HCT116 (cell line): ENCODE data around the gene CTIF. TPM values are rescaled to one million over a fixed set of nuclear protein-coding genes. Genes with fewer than 3 reads are reported as not detected.

Experiments
- ATAC-seq: fragments of 200-7000 bp; cut with Tn5 transposase; 2 replicates; pipeline ENCODE4 v1.9.1; 2020; ENCODE audit warnings: mild to moderate bottlenecking, moderate library complexity
- BruUV-seq: library from RNA; stranded (reverse); fragments of 400-500 nt; replicated peaks from 2 replicates; lab custom pipeline; 2021; lab: Mats Ljungman, UMichigan
- CTCF ChIA-PET: fragments of 300-600 bp; sonication (Branson Sonifier 250); formaldehyde crosslinking; loops from one replicate; lab custom pipeline; 2021; ENCODE audit warnings: antibody characterized with exemption; lab: Charles Lee
- POLR2A ChIA-PET: fragments of 300-600, 350-600 bp; sonication (Branson Sonifier 250); formaldehyde crosslinking; loops from one replicate; lab custom pipeline; 2021; ENCODE audit warnings: antibody characterized with exemption; lab: Charles Lee
- RAD21 ChIA-PET, 2 experiments: fragments of 300-600 bp; sonication (Branson Sonifier 250); formaldehyde crosslinking; loops; one replicate each; lab custom pipeline; 2023; ENCODE audit warnings: low total read pairs in 2 of 2; ENCODE audit not compliant: uncharacterized antibody in 2 of 2, unreplicated experiment in 2 of 2, low non-redundant PET in 1 of 2; lab: Charles Lee
- DNase-seq: peaks from one replicate; pipeline ENCODE4 v3.0.0-alpha.2; 2010; ENCODE audit warnings: low read depth, low spot score
- H2AFZ ChIP-seq: fragments of 200-600 bp; shearing (Covaris generic), sonication (generic); 2 replicates; pipeline ENCODE4 v1.6.1; 2017; ENCODE audit warnings: low read depth, mixed run types, mixed read lengths, antibody characterized with exemption, low read length; ENCODE audit not compliant: poor library complexity, severe bottlenecking
- H3K27ac ChIP-seq: 2 replicates; pipeline ENCODE4 v1.5.1; 2012; ENCODE audit warnings: low read depth, low read length
- H3K27me3 ChIP-seq: fragments of 200-600 bp; sonication (generic); 2 replicates; pipeline ENCODE4 v1.6.1; 2016; ENCODE audit warnings: mixed run types, low read length, mixed read lengths; ENCODE audit not compliant: insufficient read depth
- H3K36me3 ChIP-seq, 2 experiments: fragments of 200-500 bp in 1 of 2; fragments of 200-600 bp in 1 of 2; sonication (Bioruptor generic) in 1 of 2; sonication (generic) in 1 of 2; 2 replicates each; pipeline versions ENCODE4 v1.5.1 to v1.6.1; 2014 to 2016; ENCODE audit warnings: low read length in 2 of 2, inconsistent platforms in 1 of 2, mixed read lengths in 1 of 2, mixed run types in 1 of 2; ENCODE audit not compliant: insufficient read depth in 2 of 2, control insufficient read depth in 1 of 2
- H3K4me1 ChIP-seq, 2 experiments: fragments of 200-600 bp in 1 of 2; sonication (generic) in 1 of 2; 2 replicates each; pipeline versions ENCODE4 v1.5.1 to v1.6.1; 2012 to 2017; ENCODE audit warnings: low read length in 2 of 2, inconsistent platforms in 1 of 2, mild to moderate bottlenecking in 1 of 2, mixed read lengths in 1 of 2, mixed run types in 1 of 2, moderate library complexity in 1 of 2; ENCODE audit not compliant: insufficient read depth in 2 of 2, control insufficient read depth in 1 of 2
- H3K4me2 ChIP-seq: fragments of 200-600 bp; sonication (generic); 2 replicates; pipeline ENCODE4 v1.6.1; 2017; ENCODE audit warnings: mixed run types, low read length, mixed read lengths
- H3K4me3 ChIP-seq, 2 experiments: fragments of 200-600 bp in 1 of 2; sonication (generic) in 1 of 2; replicated peaks in 1 of 2; 2 replicates each; pipeline ENCODE4 v1.5.1; 2011 to 2016; ENCODE audit warnings: low read length in 2 of 2, control low read depth in 1 of 2, low read depth in 1 of 2, mild to moderate bottlenecking in 1 of 2, mixed read lengths in 1 of 2, mixed run types in 1 of 2
- H3K79me2 ChIP-seq: fragments of 200-600 bp; sonication (generic); 2 replicates; pipeline ENCODE4 v1.6.1; 2017; ENCODE audit warnings: mild to moderate bottlenecking, mixed run types, low read length, moderate library complexity, mixed read lengths; ENCODE audit not compliant: insufficient read depth
- H3K9ac ChIP-seq: fragments of 200-600 bp; sonication (generic); 2 replicates; pipeline ENCODE4 v1.6.1; 2016; ENCODE audit warnings: low read length, mixed read lengths
- H3K9me2 ChIP-seq: fragments of 200-600 bp; sonication (generic), shearing (Covaris generic); 2 replicates; pipeline ENCODE4 v1.6.1; 2017; ENCODE audit warnings: mixed run types, mild to moderate bottlenecking, moderate library complexity; ENCODE audit not compliant: insufficient read depth
- H3K9me3 ChIP-seq, 2 experiments: fragments of 200-500 bp in 1 of 2; fragments of 200-600 bp in 1 of 2; sonication (Bioruptor generic) in 1 of 2; sonication (generic) in 1 of 2; 2 replicates each; pipeline ENCODE4 v1.6.1; 2014 to 2017; ENCODE audit warnings: low read length in 2 of 2, mixed read lengths in 2 of 2, inconsistent platforms in 1 of 2, low read depth in 1 of 2, mild to moderate bottlenecking in 1 of 2, mixed run types in 1 of 2, moderate library complexity in 1 of 2; ENCODE audit not compliant: control insufficient read depth in 1 of 2, insufficient read depth in 1 of 2
- H4K20me1 ChIP-seq: fragments of 200-600 bp; sonication (generic), shearing (Covaris generic); 2 replicates; pipeline ENCODE4 v1.6.1; 2017; ENCODE audit warnings: mixed run types, mild to moderate bottlenecking, moderate library complexity; ENCODE audit not compliant: insufficient read depth
- CTCF ChIP-seq, 3 experiments: fragments of 200-600 bp in 1 of 3; sonication (generic) in 1 of 3; IDR thresholded peaks in 2 of 3; conservative IDR thresholded peaks in 1 of 3; 2 replicates each; pipeline ENCODE4 v1.5.1; 2012 to 2017; ENCODE audit warnings: low read depth in 2 of 3, low read length in 2 of 3, antibody characterized with exemption in 1 of 3, borderline replicate concordance in 1 of 3, control low read depth in 1 of 3, mild to moderate bottlenecking in 1 of 3, mixed read lengths in 1 of 3, mixed run types in 1 of 3, moderate library complexity in 1 of 3; ENCODE audit not compliant: insufficient read depth in 1 of 3
- EZH2 ChIP-seq: fragments of 200-600 bp; sonication (generic); IDR thresholded peaks from 2 replicates; pipeline ENCODE4 v1.6.1; 2017; ENCODE audit warnings: antibody characterized with exemption, mixed run types
- FOSL1 ChIP-seq: IDR thresholded peaks from 2 replicates; pipeline ENCODE4 v1.6.1; 2012; ENCODE audit warnings: low read depth
- JUND ChIP-seq: IDR thresholded peaks from 2 replicates; pipeline ENCODE4 v1.6.1; 2012
- MAX ChIP-seq: IDR thresholded peaks from 2 replicates; pipeline ENCODE4 v1.6.1; 2012
- SIN3A ChIP-seq: IDR thresholded peaks from 2 replicates; pipeline ENCODE4 v1.6.1; 2012; ENCODE audit warnings: low read depth
- SP1 ChIP-seq: IDR thresholded peaks from 2 replicates; pipeline ENCODE4 v1.6.1; 2012; ENCODE audit warnings: low read depth
- SRF ChIP-seq: IDR thresholded peaks from 2 replicates; pipeline ENCODE4 v1.6.1; 2012; ENCODE audit warnings: low read depth
- TCF7L2 ChIP-seq: IDR thresholded peaks from 2 replicates; pipeline ENCODE4 v1.7.0; 2011; ENCODE audit warnings: borderline replicate concordance, inconsistent platforms; ENCODE audit not compliant: insufficient read depth, insufficient read length; ENCODE audit errors: extremely low read depth
- YY1 ChIP-seq: IDR thresholded peaks from 2 replicates; pipeline ENCODE4 v1.6.1; 2011; ENCODE audit warnings: low read length, low read depth, moderate library complexity, mild to moderate bottlenecking; ENCODE audit not compliant: insufficient replicate concordance; ENCODE audit errors: extremely low read depth
- ZFX ChIP-seq: fragments of 450-650 bp; IDR thresholded peaks from 2 replicates; pipeline ENCODE4 v1.6.1; 2017
- ZNF274 ChIP-seq: fragments of 200-500 bp; sonication (Bioruptor generic); IDR thresholded peaks from 2 replicates; pipeline ENCODE4 v1.6.1; 2014; ENCODE audit warnings: mild to moderate bottlenecking, low read depth, low read length, inconsistent platforms
- intact Hi-C: fragments of 100-400 bp; cut with micrococcal nuclease; formaldehyde crosslinking; loops from 2 replicates; pipeline ENCODE4 v1.10.0; 2022
- total RNA-seq: library from RNA; stranded (reverse); gene quantifications from one replicate; pipeline ENCODE4 v1.2.1, GENCODE V29; 2021; ENCODE audit not compliant: unreplicated experiment
- TF ChIP-seq, protein P1 (sequence below): IDR thresholded peaks from 2 replicates; pipeline ENCODE4 v1.6.1; 2011; ENCODE audit warnings: mild to moderate bottlenecking, low read length, moderate library complexity; ENCODE audit not compliant: insufficient replicate concordance; ENCODE audit errors: extremely low read depth

Gene CTIF
- total RNA-seq, 1 experiment from 2014 or later, result 19.7 TPM

DNA sequence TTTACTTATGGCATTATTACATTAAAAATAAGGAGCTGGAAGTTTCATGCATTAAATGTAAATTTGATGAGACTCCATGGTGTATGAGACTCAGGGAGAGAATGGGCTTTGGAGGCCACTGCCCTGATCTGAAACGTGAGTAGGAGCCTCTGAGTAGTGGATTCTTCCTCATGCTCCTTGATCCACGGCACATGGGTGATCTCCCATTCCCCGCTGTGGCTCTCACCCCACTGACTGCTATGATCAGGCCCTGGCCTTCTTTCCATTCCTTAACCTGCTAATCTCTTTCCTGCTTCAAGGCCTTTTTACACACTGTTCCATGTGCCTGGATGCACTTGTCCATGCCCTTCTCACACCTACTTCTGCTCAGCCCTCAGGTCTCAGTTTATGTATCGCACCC lies 343.5 kb downstream of the CTIF start:
- H3K9ac ChIP-seq, result no peak overlapping the region
- H3K4me1 ChIP-seq, result peaks cover 0 to 3% of the 10 kb centered on the region in 2 experiments; a peak in 1 of 4 replicates
- H3K79me2 ChIP-seq, result no peaks in the 10 kb centered on the region
- no peaks in the 10 kb centered on the region for H3K9me2 ChIP-seq
- BruUV-seq, result no TSS peak
- CTCF ChIA-PET, result no interaction called here
- no peak overlapping the region for H3K4me2 ChIP-seq
- DNase-seq, result no peak
- no peaks in the 10 kb centered on the region for H4K20me1 ChIP-seq
- RAD21 ChIA-PET, result no interaction called here
- no peak overlapping the region for H2AFZ ChIP-seq
- ATAC-seq, result no peak
- intact Hi-C loops, result no loop called here
- H3K27me3 ChIP-seq, result peaks cover 5% of the 10 kb centered on the region; the same call in 1 of the 2 replicates
- no peak overlapping the region for H3K4me3 ChIP-seq
- POLR2A ChIA-PET, result no interaction called here
- H3K9me3 ChIP-seq, result no peaks in the 10 kb centered on the region
- no peaks in the 10 kb centered on the region for H3K36me3 ChIP-seq
- no peak overlapping the region for H3K27ac ChIP-seq
- TF ChIP-seq ZFX (no peak), MAX (no peak), ZNF274 (no peak), SP1 (no peak), CTCF (IDR thresholded peaks at IDR 0.05 in 2 of 3, conservative IDR thresholded peaks at IDR 0.05 in 1 of 3; ENCODE audit: borderline replicate concordance in 1 of 3, insufficient read depth in 1 of 3, low read depth in 2 of 3, low read length in 2 of 3) (no peak), SIN3A (no peak), SRF (no peak), TCF7L2 (no peak), YY1 (no peak), JUND (no peak), FOSL1 (no peak), EZH2 (no peak)
- TF ChIP-seq, protein P1, sequence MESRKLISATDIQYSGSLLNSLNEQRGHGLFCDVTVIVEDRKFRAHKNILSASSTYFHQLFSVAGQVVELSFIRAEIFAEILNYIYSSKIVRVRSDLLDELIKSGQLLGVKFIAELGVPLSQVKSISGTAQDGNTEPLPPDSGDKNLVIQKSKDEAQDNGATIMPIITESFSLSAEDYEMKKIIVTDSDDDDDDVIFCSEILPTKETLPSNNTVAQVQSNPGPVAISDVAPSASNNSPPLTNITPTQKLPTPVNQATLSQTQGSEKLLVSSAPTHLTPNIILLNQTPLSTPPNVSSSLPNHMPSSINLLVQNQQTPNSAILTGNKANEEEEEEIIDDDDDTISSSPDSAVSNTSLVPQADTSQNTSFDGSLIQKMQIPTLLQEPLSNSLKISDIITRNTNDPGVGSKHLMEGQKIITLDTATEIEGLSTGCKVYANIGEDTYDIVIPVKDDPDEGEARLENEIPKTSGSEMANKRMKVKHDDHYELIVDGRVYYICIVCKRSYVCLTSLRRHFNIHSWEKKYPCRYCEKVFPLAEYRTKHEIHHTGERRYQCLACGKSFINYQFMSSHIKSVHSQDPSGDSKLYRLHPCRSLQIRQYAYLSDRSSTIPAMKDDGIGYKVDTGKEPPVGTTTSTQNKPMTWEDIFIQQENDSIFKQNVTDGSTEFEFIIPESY, result no peak
- TF ChIP-seq, all 23 proteins: peak for 0
